Urinary bladder (tissue), 4 donors: ENCODE measurements around the gene GNG8. TPM values are rescaled to one million over a fixed set of nuclear protein-coding genes. Genes with fewer than 3 reads are reported as not detected.

Experiments used
- DNase-seq: peaks from one replicate; pipeline ENCODE4 v3.0.0-alpha.2; 2015; ENCODE audit errors: extremely low spot score
- H3K27ac ChIP-seq: one replicate; pipeline ENCODE4 v1.5.1; 2013; ENCODE audit warnings: low read depth, mild to moderate bottlenecking, moderate library complexity
- H3K36me3 ChIP-seq: one replicate; pipeline ENCODE4 v1.6.1; 2013; ENCODE audit warnings: mild to moderate bottlenecking, moderate library complexity; ENCODE audit not compliant: insufficient read depth
- H3K4me1 ChIP-seq: one replicate; pipeline ENCODE4 v1.6.1; 2013; ENCODE audit warnings: mild to moderate bottlenecking, moderate library complexity; ENCODE audit not compliant: insufficient read depth
- H3K4me3 ChIP-seq: one replicate; pipeline ENCODE4 v1.5.1; 2013; ENCODE audit warnings: low read depth, low read length
- whole genome bisulfite sequencing: extraction: QIAGEN DNeasy Blood & Tissue Kit; methylation state at CpG from one replicate; pipeline ENCODE4 v1.1.7; 2013; 5-methylcytosine and 5-hydroxymethylcytosine counted together
- polyA plus RNA-seq: library from polyadenylated mRNA; stranded (reverse); fragments of 200-250 nt; gene quantifications from one replicate; pipeline ENCODE4 v1.2.3, GENCODE V29; 2013
- total RNA-seq: library from RNA; depleted of rRNA; stranded (reverse); fragments of >200 nt; gene quantifications from one replicate; pipeline ENCODE4 v1.2.3, GENCODE V29; 2014
- donor health status: healthy with polysubstance abuse.
- donor health status: healthy.

The GNG8 gene
- total RNA-seq (not detected), polyA plus RNA-seq (not detected)

GRCh38 chr19:46635920-46636761, at the start of gene GNG8:
Gene GNG8 (minus strand): TSS chr19:46636202. CDS start chr19:46634682, 1,520 bp downstream.
- Histone ChIP-seq H3K4me1 (no peaks in the 10 kb centered on the region), H3K4me3 (no peak within 1 kb of the TSS), H3K27ac (no peak within 1 kb of the TSS), H3K36me3 (no peaks in the 10 kb centered on the region)
- 53% methylated on average over 34 of the region's 34 CpGs for WGBS
- no peak for DNase-seq

GRCh38 chr19:46685189-46685588, 49.2 kb upstream of the GNG8 start:
- no peak for DNase-seq
- H3K27ac ChIP-seq, result no peak overlapping the region
- H3K4me1 ChIP-seq, result no peaks in the 10 kb centered on the region
- H3K36me3 ChIP-seq, result peaks cover 5% of the 10 kb centered on the region
- WGBS, result 80% methylated on average over 3 of the region's 3 CpGs
- no peak overlapping the region for H3K4me3 ChIP-seq

DNA sequence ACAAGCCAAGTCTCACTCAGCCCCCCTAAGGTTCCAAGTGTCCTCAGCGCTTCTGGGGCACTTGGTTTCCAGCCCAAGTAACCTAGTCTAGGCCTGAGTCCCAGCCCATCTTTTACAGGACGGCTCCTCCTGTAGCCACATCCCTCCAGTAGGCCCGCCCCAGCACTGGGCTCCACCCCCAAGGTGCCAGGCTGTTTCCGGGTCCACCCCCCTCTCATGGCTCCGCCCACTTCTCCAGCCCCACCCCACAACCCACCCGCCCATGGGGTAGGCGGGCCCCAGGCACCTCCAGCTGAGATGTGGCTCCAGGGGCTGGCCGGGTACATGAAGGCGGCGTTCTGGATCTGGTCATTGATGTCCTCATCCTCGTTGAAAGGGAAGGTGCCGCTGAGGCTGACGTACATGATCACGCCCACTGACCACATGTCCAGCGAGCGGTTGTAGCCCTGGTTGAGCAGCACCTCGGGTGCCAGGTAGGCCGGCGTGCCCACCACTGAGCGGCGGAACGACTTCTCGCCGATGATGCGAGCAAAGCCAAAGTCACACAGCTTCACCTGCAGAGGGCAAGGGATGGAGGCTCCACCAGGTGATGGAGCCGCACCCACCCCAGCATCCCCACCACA, 42.2 kb upstream of the GNG8 start:
- H3K4me3 ChIP-seq, result no peak overlapping the region
- WGBS, result 83% methylated on average over 26 of the region's 26 CpGs
- DNase-seq, result no peak
- no peaks in the 10 kb centered on the region for H3K4me1 ChIP-seq
- H3K27ac ChIP-seq, result no peak overlapping the region
- H3K36me3 ChIP-seq, result peaks cover 1% of the 10 kb centered on the region

GRCh38 chr19:46674416-46675178, 38.6 kb upstream of the GNG8 start:
- no peak for DNase-seq
- H3K4me3 ChIP-seq, result no peak overlapping the region
- H3K27ac ChIP-seq, result no peak overlapping the region
- H3K4me1 ChIP-seq, result no peaks in the 10 kb centered on the region
- H3K36me3 ChIP-seq, result peaks cover 3% of the 10 kb centered on the region
- WGBS, result 91% methylated on average over 21 of the region's 21 CpGs

GRCh38 chr19:46670813-46671212, 34.8 kb upstream of the GNG8 start:
- Histone ChIP-seq H3K27ac (no peak overlapping the region), H3K36me3 (peaks cover 3% of the 10 kb centered on the region), H3K4me3 (no peak overlapping the region), H3K4me1 (no peaks in the 10 kb centered on the region)
- DNase-seq, result no peak

DNA sequence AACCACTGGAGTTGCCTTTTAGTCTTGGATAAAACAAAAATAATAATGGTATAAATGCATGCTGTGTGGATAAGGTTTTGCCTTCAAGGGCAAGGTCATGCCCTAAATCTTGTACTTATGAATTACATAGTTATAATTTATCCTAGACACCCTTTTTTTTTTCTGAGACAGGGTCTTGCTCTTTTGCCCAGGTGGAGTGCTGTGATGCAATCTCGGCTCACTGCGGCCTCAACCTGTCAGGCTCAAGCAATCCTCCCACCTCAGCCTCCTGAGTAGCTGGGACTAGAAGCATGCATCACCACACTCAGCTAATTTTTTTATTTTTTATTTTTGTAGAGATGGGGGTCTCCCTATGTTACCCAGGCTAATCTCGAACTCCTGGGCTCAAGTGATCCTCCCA, 32.7 kb upstream of the GNG8 start:
- 91% methylated on average over 3 of the region's 3 CpGs for WGBS
- no peak overlapping the region for H3K4me3 ChIP-seq
- no peak overlapping the region for H3K27ac ChIP-seq
- H3K4me1 ChIP-seq, result no peaks in the 10 kb centered on the region
- peaks cover 3% of the 10 kb centered on the region for H3K36me3 ChIP-seq
- DNase-seq, result no peak

DNA sequence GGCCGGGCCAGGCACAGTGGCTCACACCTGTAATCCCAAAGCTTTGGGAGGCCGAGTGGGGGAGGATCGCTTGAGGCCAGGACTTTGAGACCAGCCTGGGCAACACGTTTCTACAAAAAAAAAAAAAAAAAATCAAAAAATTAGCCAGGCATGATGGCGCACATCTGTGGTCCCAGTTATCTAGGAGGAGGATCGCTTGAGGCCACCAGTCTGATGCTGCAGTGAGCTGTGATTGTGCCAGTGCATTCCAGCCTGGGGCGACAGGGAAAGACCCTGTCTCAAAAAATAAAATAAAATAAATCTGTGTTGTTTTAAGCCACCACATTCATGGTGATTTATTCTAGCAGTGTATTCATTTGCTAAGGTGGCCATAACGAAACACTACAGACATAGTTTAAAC, 29.1 kb upstream of the GNG8 start:
- Histone ChIP-seq H3K4me1 (no peaks in the 10 kb centered on the region), H3K27ac (no peak overlapping the region), H3K36me3 (no peaks in the 10 kb centered on the region), H3K4me3 (no peak overlapping the region)
- DNase-seq, result no peak
- WGBS, result 84% methylated on average over 8 of the region's 8 CpGs

DNA sequence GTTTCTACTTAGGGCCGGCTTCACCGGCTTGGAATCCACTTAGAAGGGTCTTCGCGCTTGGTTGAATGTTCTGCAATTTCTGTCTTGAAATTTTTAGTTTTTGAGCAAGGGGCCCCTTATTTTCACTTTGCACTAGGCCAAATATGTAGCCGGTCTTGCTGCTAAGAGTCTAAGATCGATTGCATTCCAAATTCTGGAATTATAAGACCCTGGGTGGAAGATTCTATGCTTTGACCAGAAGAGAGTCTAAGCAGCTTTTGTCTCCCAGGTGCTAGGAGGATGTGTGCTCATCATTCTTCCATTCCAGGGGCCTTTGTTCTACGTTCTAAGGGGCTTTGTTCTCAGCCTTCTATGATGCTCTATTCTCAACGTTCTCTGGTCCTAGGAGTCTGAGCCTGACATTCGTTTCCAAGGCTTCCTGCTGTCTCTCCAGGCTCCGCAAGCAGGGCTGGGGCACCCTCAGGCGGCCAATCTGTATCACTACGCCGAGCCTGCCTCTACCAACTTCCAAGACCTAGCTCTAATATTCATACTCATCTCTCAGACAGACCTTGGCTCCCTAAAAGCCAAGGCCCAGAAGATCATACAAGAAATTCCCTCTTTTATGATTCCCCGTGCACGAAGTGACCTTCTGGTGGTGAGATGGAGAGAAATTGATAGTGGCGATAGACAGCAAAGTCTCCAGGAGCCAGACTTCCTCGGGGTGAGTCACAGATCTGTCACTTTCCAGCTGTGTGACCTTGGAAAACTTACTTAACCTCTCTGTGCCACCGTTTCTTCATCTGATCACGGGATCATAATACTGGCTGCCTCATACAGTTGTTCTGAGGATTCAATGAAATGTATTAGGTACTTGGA, 26.0 kb upstream of the GNG8 start:
- Histone ChIP-seq H3K4me3 (peak overlapping the region; percentile 8), H3K36me3 (no peaks in the 10 kb centered on the region), H3K27ac (no peak overlapping the region), H3K4me1 (no peaks in the 10 kb centered on the region)
- WGBS, result 6% methylated on average over 19 of the region's 19 CpGs
- DNase-seq, result peak; percentile 77

- H3K4me1 ChIP-seq, result no peaks in the 10 kb centered on the region
- under 1% methylated on average over 61 of the region's 61 CpGs for WGBS
- peak; percentile 100 for DNase-seq
- H3K4me3 ChIP-seq, result peak within 1 kb of the TSS; percentile 53
- no peaks in the 10 kb centered on the region for H3K36me3 ChIP-seq
- peak within 1 kb of the TSS; percentile 40 for H3K27ac ChIP-seq
Measured at GRCh38 chr19:46661020-46661731, 25.2 kb upstream of the GNG8 start, which contains the start of gene DACT3. Gene DACT3 (minus strand): TSS chr19:46661182. CDS start chr19:46661064, 118 bp downstream.

- Histone ChIP-seq H3K27ac (peak overlapping the region; percentile 3), H3K4me1 (no peaks in the 10 kb centered on the region), H3K4me3 (peak overlapping the region; percentile 53), H3K36me3 (no peaks in the 10 kb centered on the region)
- WGBS, result under 1% methylated on average over 40 of the region's 40 CpGs
- no peak for DNase-seq
Measured at GRCh38 chr19:46660551-46661019, 24.6 kb upstream of the GNG8 start.

DNA sequence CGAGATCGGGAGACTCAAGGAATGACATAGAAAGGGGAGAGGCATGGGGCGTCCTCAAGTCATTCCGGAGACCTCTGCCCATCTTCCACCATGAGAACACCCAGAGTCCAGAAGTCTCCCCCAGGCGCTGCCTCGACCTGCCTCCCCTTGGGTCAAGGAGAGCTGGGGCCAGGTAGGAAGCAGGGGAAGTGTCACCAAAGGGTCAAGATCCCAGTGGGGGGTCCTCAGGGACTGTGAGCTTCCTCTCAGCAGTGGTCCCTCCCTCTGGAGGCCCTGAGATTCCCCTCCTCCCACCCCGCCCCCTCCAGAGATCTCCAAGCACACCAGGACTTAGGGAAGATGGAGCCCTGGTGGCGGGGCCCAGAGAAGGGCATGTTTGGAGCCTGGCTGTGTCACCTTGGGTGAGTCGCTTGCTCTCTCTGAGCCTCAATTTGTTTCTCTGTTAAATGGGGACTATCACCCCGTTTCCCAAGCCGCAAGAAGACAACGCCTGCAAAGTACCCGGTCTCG, 24.1 kb upstream of the GNG8 start:
- WGBS, result 3% methylated on average over 14 of the region's 14 CpGs
- peak; percentile 17 for DNase-seq
- H3K4me3 ChIP-seq, result peak overlapping the region; percentile 53

More for the DNA sequence above, 24.1 kb upstream of the GNG8 start:
- no peaks in the 10 kb centered on the region for H3K4me1 ChIP-seq
- peak overlapping the region; percentile 40 for H3K27ac ChIP-seq
- no peaks in the 10 kb centered on the region for H3K36me3 ChIP-seq
